HepG2 (cell line): ENCODE results near the gene ITCH. TPM values are rescaled to one million over a fixed set of nuclear protein-coding genes. Genes with fewer than 3 reads are reported as not detected.
"Not testable (repeated sequence)": the region's sequence is repeated elsewhere in the genome, so short reads cannot be mapped to it uniquely, and the experiment has no call there.

Experiments
- ATAC-seq: fragments of 200-7000 bp; cut with Tn5 transposase; 3 replicates; pipeline ENCODE4 v1.9.1; 2020; ENCODE audit warnings: mild to moderate bottlenecking, moderate library complexity
- BruUV-seq: library from RNA; stranded (reverse); fragments of 400-500 nt; replicated peaks from 2 replicates; lab custom pipeline; 2021; lab: Mats Ljungman, UMichigan
- CTCF ChIA-PET: fragments of 300-600 bp; formaldehyde crosslinking; extraction: SDS; loops from one replicate; lab custom pipeline; 2021; ENCODE audit warnings: low total read pairs, inconsistent platforms, low intra/inter-chr PET ratio; lab: Yijun Ruan, JAX
- POLR2A ChIA-PET: fragments of 350-600 bp; sonication (Branson Sonifier 250); formaldehyde crosslinking; loops from one replicate; lab custom pipeline; 2020; ENCODE audit warnings: antibody characterized with exemption, inconsistent platforms; lab: Yijun Ruan, JAX
- DNase-seq: peaks from one replicate; pipeline ENCODE4 v3.0.0-alpha.2; 2015; ENCODE audit warnings: low spot score
- FAIRE-seq: peaks from 3 replicates; lab custom pipeline; 2011; peaks lifted over from hg19 to GRCh38; lab: Jason Lieb, UNC
- H2AFZ ChIP-seq: one replicate; pipeline ENCODE4 v1.6.1; 2011; ENCODE audit warnings: low read length, inconsistent platforms
- H3K27ac ChIP-seq: fragments of 300-600 bp; 3 replicates; pipeline ENCODE4 v1.8.0; 2011; ENCODE audit warnings: mixed run types, mild to moderate bottlenecking, mixed read lengths, low read length, inconsistent platforms; ENCODE audit not compliant: insufficient read depth; ENCODE audit errors: extremely low read length
- H3K27me3 ChIP-seq, 2 experiments: fragments of 200-600 bp in 1 of 2; 2 replicates in 1 of 2; 3 replicates in 1 of 2; pipeline versions ENCODE4 v1.6.0 to v1.8.0; 2011; ENCODE audit warnings: low read length in 2 of 2, mild to moderate bottlenecking in 2 of 2, moderate library complexity in 2 of 2, inconsistent platforms in 1 of 2; ENCODE audit not compliant: insufficient read depth in 2 of 2, control insufficient read depth in 1 of 2
- H3K36me3 ChIP-seq, 2 experiments: fragments of 200-600 bp in 1 of 2; replicated peaks in 1 of 2; 2 replicates in 1 of 2; 3 replicates in 1 of 2; pipeline versions ENCODE4 v1.5.1 to v1.8.0; 2011; ENCODE audit warnings: low read length in 2 of 2, inconsistent platforms in 1 of 2; ENCODE audit not compliant: insufficient read depth in 2 of 2, control insufficient read depth in 1 of 2
- H3K4me1 ChIP-seq: 2 replicates; pipeline ENCODE4 v1.5.1; 2012; ENCODE audit warnings: low read length, inconsistent platforms; ENCODE audit not compliant: insufficient read depth
- H3K4me2 ChIP-seq: 2 replicates; pipeline ENCODE4 v1.6.0; 2011; ENCODE audit warnings: low read depth, low read length, inconsistent platforms
- H3K4me3 ChIP-seq, 3 experiments: fragments of 200-600 bp in 1 of 3; sonication (generic), shearing (Covaris generic) in 1 of 3; replicated peaks in 1 of 3; 2 replicates each; pipeline ENCODE4 v1.5.1; 2011 to 2016; ENCODE audit warnings: low read length in 3 of 3, inconsistent platforms in 2 of 3, low read depth in 2 of 3, mild to moderate bottlenecking in 2 of 3, control low read depth in 1 of 3, mixed read lengths in 1 of 3; ENCODE audit not compliant: insufficient read depth in 1 of 3
- H3K79me2 ChIP-seq: one replicate; pipeline ENCODE4 v1.6.1; 2011; ENCODE audit warnings: low read length, inconsistent platforms; ENCODE audit not compliant: insufficient read depth
- H3K9ac ChIP-seq: 2 replicates; pipeline ENCODE4 v1.6.0; 2011; ENCODE audit warnings: mild to moderate bottlenecking, low read depth, low read length, inconsistent platforms; ENCODE audit not compliant: insufficient read depth
- H3K9me3 ChIP-seq: 2 replicates; pipeline ENCODE4 v1.5.1; 2012; ENCODE audit warnings: mild to moderate bottlenecking, low read length
- H4K20me1 ChIP-seq: 2 replicates; pipeline ENCODE4 v1.6.0; 2011; ENCODE audit warnings: inconsistent platforms, mild to moderate bottlenecking, low read length, moderate library complexity; ENCODE audit not compliant: insufficient read depth
- CREB1 ChIP-seq, 2 experiments: fragments of 450-650 bp in 1 of 2; IDR thresholded peaks; 2 replicates each; pipeline ENCODE4 v1.6.1; 2016 to 2017; ENCODE audit warnings: control low read depth in 1 of 2, mild to moderate bottlenecking in 1 of 2, missing compliant biosample characterization in 1 of 2, missing genetic modification characterization in 1 of 2
- NCOA2 ChIP-seq: sonication (generic); formaldehyde crosslinking; IDR thresholded peaks from 2 replicates; pipeline ENCODE4 v1.8.0; 2022; ENCODE audit warnings: inconsistent platforms
- POLR2A ChIP-seq, 2 experiments: IDR thresholded peaks; 2 replicates each; pipeline ENCODE4 v1.6.1; 2011; ENCODE audit warnings: low read depth in 2 of 2, low read length in 2 of 2, mild to moderate bottlenecking in 1 of 2, moderate library complexity in 1 of 2; ENCODE audit not compliant: insufficient read depth in 1 of 2
- ZFP62 ChIP-seq: sonication (generic); formaldehyde crosslinking; IDR thresholded peaks from 2 replicates; pipeline ENCODE4 v1.4.0; 2020; ENCODE audit warnings: missing genetic modification reagents
- ZNF3 ChIP-seq: IDR thresholded peaks from 2 replicates; pipeline ENCODE4 v1.7.0; 2017; ENCODE audit warnings: inconsistent platforms
- WGBS: methylation state at CpG from one replicate; pipeline ENCODE4 v1.1.6; 2017; ENCODE audit warnings: low lambda C conversion rate; 5-methylcytosine and 5-hydroxymethylcytosine counted together
- in situ Hi-C: cut with HindIII; loops from 2 replicates; pipeline ENCODE4 v1.10.0; 2017; ENCODE audit warnings: low pct_unique_long_range_greater_than_20kb; ENCODE audit not compliant: extremely low pct_ligation_motif_present
- intact Hi-C: fragments of 100-400 bp; cut with micrococcal nuclease; formaldehyde crosslinking; loops from one replicate; pipeline ENCODE4 v1.10.0; 2022; ENCODE audit not compliant: unreplicated experiment
- polyA plus RNA-seq, 8 experiments: library from polyadenylated mRNA; depleted of rRNA in 3 of 8; stranded (reverse) in 7 of 8; unstranded in 1 of 8; fragments of >200 nt; fragmentation: Illumina TruSeq in 4 of 8; extraction: Trizol in 4 of 8; gene quantifications; 2 replicates each; pipeline versions ENCODE4 v1.2.1 to v1.2.3, GENCODE V29; 2011 to 2016; ENCODE audit warnings: low read depth in 4 of 8, missing spikeins in 1 of 8, mixed read lengths in 1 of 8; ENCODE audit not compliant: insufficient read depth in 1 of 8
- total RNA-seq, 5 experiments: library from RNA; depleted of rRNA; stranded (reverse); fragments of >200 nt; fragmentation: Illumina TruSeq; extraction: Trizol; gene quantifications; 2 replicates each; pipeline ENCODE4 v1.2.3, GENCODE V29; 2016; ENCODE audit warnings: low read depth in 1 of 5

The ITCH gene
- total and polyA plus RNA-seq, 2 of the 13 experiments (the other 11 are each of a cell fraction or from before 2014, with no cell fraction given), result 20.5 to 112 TPM

DNA sequence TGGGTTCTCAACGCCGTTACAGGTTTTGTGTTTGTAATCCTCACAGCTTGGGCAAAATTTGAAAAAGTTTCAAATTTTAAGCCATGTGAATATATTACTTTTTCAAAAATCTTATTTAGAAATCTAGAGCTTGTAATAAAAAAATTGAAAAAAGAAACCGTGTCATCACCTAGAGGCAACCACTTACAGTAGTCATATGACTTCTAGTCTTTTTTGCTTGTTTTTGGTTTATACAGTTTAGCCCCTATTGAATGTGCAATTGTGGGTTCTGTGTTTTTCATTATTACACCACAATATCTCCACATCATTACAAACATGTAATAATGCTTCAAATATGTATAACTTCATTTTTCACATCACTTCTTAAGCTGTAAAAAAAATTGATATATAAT is 154.0 kb downstream of the ITCH start:
- Histone ChIP-seq H3K9me3 (no peaks in the 10 kb centered on the region), H4K20me1 (peaks cover 25% of the 10 kb centered on the region), H3K27ac (peak overlapping the region; percentile 80)
- no peak for ATAC-seq
- in situ Hi-C loops, result loop anchor here (5.0 kb wide), 1 partner anchor 205 kb away; no protein-coding TSS in a partner anchor
- TF ChIP-seq ZNF3 (peak; percentile 3; the same call in 1 of the 2 replicates), ZFP62 (CRISPR knock-in tag) (no peak), POLR2A (IDR thresholded peaks at IDR 0.05; ENCODE audit: insufficient read depth in 1 of 2, low read depth in 2 of 2, low read length in 2 of 2) (0 out of 4 replicates have a peak, but pooled peaks of 1 of the 2 experiments have one; percentile 3), CREB1 (IDR thresholded peaks at IDR 0.05) (peak; percentile 18; the same call in 1 of the 2 replicates), CREB1 (CRISPR knock-in tag; IDR thresholded peaks at IDR 0.05) (no peak)
- TF ChIP-seq, all 625 proteins: peak for 3
- no peak overlapping the region for H2AFZ ChIP-seq
- H3K79me2 ChIP-seq, result peaks cover 62% of the 10 kb centered on the region
- DNase-seq, result no peak
- H3K27me3 ChIP-seq, result no peaks in the 10 kb centered on the region; a peak in 1 of 5 replicates
- POLR2A ChIA-PET, result interaction anchor here (0.9 to 3.8 kb wide), 10 partner anchors 8 to 216 kb away, joined by 3 to 57 read pairs (median 7); partner anchors contain the start of genes AHCY and ITCH
- no peak for FAIRE-seq
- peak overlapping the region; percentile 85 to 89 (median 87) for H3K4me3 ChIP-seq
- H3K4me1 ChIP-seq, result peaks cover 62% of the 10 kb centered on the region
- CTCF ChIA-PET, result no interaction called here
- WGBS, result 2% methylated on average over 3 of the region's 3 CpGs
- peaks cover 1 to 8% of the 10 kb centered on the region in 2 experiments; a peak in 4 of 5 replicates for H3K36me3 ChIP-seq
- peak overlapping the region; percentile 84 for H3K4me2 ChIP-seq
- no TSS peak for BruUV-seq
- intact Hi-C loops, result loop anchor here (2.0 kb wide), 1 partner anchor 214 kb away; the partner anchor contains the start of gene AHCY
- peak overlapping the region; percentile 86 for H3K9ac ChIP-seq

DNA sequence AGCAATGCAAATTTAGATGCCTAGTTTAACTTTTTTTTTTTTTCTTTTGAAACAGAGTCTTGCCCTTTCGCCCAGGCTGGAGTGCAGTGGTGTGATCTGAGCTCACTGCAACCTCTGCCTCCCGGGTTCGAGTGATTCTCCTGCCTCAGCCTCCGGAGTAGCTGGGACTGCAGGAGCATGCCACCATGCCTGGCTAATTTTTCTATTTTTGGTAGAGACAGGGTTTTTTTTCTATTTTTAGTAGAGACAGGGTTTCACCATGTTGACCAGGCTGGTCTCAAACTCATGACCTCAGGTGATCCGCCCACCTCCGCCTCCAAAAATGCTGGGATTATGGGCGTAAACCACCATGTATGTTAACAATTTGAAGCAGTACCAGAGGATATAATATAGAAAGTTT is 155.8 kb downstream of the ITCH start:
- H3K4me3 ChIP-seq, intact Hi-C loops, POLR2A ChIA-PET, H3K4me2 ChIP-seq, DNase-seq, ATAC-seq, H3K9me3 ChIP-seq, H3K27ac ChIP-seq, BruUV-seq, H3K27me3 ChIP-seq, FAIRE-seq, H2AFZ ChIP-seq, H3K9ac ChIP-seq, CTCF ChIA-PET: not testable (repeated sequence)
- WGBS, result 95% methylated on average over 7 of the region's 7 CpGs
- Histone ChIP-seq H3K79me2 (peaks cover 79% of the 10 kb centered on the region), H3K36me3 (peaks cover 2 to 14% of the 10 kb centered on the region in 2 experiments; a peak in 4 of 5 replicates), H3K4me1 (peaks cover 62% of the 10 kb centered on the region), H4K20me1 (peaks cover 42% of the 10 kb centered on the region)
- TF ChIP-seq NCOA2 (CRISPR knock-in tag), result 0 out of 2 replicates have a peak, but pooled peaks have one; percentile 10
- in situ Hi-C loops, result loop anchor here (5.0 kb wide), 1 partner anchor 207 kb away; no protein-coding TSS in a partner anchor
